PFSK-1 (cell line): ENCODE measurements around the gene ELOVL2.

ENCODE experiments used
- POLR2AphosphoS5 ChIP-seq: IDR thresholded peaks from 2 replicates; pipeline ENCODE4 v1.6.1; 2012; ENCODE audit warnings: low read depth, mild to moderate bottlenecking, control low read depth, low read length, moderate library complexity
- TF ChIP-seq, protein P1 (sequence below), 2 experiments: IDR thresholded peaks; 2 replicates each; pipeline versions ENCODE4 v1.6.1 to v1.8.0; 2011 to 2012; ENCODE audit warnings: low read depth in 2 of 2, low read length in 2 of 2, control low read depth in 1 of 2, inconsistent platforms in 1 of 2, mild to moderate bottlenecking in 1 of 2, moderate library complexity in 1 of 2; ENCODE audit not compliant: insufficient read depth in 1 of 2

DNA sequence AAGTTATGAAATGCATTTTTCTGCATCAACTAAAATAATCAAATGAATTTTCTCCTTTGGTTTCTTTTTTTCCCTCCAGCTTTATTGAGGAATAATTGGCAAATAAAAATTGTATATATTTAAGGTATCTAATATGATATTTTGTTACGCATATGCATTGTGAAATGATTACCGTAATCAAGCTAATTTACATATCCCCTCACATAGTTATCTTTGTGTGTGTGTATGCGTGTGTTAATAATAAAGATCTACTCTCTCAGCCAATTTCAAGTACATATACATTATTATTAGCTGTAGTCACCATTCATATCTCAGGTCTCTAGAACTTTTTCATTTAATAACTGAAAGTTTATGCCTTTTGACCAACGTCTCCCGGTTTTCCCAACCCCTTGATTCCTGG lies 96.1 kb downstream of the ELOVL2 start:
- TF ChIP-seq, protein P1, sequence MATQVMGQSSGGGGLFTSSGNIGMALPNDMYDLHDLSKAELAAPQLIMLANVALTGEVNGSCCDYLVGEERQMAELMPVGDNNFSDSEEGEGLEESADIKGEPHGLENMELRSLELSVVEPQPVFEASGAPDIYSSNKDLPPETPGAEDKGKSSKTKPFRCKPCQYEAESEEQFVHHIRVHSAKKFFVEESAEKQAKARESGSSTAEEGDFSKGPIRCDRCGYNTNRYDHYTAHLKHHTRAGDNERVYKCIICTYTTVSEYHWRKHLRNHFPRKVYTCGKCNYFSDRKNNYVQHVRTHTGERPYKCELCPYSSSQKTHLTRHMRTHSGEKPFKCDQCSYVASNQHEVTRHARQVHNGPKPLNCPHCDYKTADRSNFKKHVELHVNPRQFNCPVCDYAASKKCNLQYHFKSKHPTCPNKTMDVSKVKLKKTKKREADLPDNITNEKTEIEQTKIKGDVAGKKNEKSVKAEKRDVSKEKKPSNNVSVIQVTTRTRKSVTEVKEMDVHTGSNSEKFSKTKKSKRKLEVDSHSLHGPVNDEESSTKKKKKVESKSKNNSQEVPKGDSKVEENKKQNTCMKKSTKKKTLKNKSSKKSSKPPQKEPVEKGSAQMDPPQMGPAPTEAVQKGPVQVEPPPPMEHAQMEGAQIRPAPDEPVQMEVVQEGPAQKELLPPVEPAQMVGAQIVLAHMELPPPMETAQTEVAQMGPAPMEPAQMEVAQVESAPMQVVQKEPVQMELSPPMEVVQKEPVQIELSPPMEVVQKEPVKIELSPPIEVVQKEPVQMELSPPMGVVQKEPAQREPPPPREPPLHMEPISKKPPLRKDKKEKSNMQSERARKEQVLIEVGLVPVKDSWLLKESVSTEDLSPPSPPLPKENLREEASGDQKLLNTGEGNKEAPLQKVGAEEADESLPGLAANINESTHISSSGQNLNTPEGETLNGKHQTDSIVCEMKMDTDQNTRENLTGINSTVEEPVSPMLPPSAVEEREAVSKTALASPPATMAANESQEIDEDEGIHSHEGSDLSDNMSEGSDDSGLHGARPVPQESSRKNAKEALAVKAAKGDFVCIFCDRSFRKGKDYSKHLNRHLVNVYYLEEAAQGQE (IDR thresholded peaks at IDR 0.05; ENCODE audit: insufficient read depth in 1 of 2, low read depth in 2 of 2, low read length in 2 of 2): no peak
- TF ChIP-seq POLR2AphosphoS5: no peak
